Panc1 (cell line): ENCODE data around the gene ABCA1.

Experiments
- POLR2AphosphoS5 ChIP-seq: IDR thresholded peaks from 2 replicates; pipeline ENCODE4 v1.6.1; 2012; ENCODE audit warnings: mild to moderate bottlenecking, low read depth, low read length, moderate library complexity
- SIN3A ChIP-seq: IDR thresholded peaks from 2 replicates; pipeline ENCODE4 v1.6.1; 2012; ENCODE audit warnings: low read depth, mild to moderate bottlenecking, low read length, moderate library complexity, borderline replicate concordance; ENCODE audit not compliant: insufficient read depth
- TCF7L2 ChIP-seq: IDR thresholded peaks from 2 replicates; pipeline ENCODE4 v1.6.1; 2011; ENCODE audit warnings: mild to moderate bottlenecking, low read depth, low read length, inconsistent platforms
- TF ChIP-seq, protein P1 (sequence below): fragments of 450-650 bp; IDR thresholded peaks from 2 replicates; pipeline ENCODE4 v1.5.1; 2017; ENCODE audit warnings: mild to moderate bottlenecking
- TF ChIP-seq, protein P2 (sequence below), 2 experiments: IDR thresholded peaks; 2 replicates each; pipeline ENCODE4 v1.6.1; 2011 to 2012; ENCODE audit warnings: low read depth in 2 of 2, control low read depth in 1 of 2, low read length in 1 of 2, mild to moderate bottlenecking in 1 of 2, moderate library complexity in 1 of 2; ENCODE audit not compliant: insufficient read depth in 1 of 2

DNA sequence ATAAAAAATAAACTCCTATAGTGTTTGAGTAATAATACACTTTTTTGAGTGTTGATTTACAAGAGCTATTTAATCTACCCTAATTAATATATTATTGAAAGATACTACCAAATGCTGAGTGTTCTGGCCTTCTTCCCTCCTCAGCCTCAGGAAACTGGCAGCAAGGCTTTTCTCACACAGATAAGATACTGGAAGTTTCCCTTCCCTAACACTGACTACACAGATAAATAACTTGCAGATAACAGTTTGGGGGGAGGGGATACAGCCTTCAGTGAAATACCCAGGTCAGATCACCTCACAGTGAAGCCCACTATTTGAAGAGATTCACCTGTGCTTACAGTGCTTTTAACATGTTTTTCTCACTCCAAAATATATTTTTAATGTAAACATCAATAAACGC, 182.1 kb downstream of the ABCA1 start:
- TF ChIP-seq, protein P1, sequence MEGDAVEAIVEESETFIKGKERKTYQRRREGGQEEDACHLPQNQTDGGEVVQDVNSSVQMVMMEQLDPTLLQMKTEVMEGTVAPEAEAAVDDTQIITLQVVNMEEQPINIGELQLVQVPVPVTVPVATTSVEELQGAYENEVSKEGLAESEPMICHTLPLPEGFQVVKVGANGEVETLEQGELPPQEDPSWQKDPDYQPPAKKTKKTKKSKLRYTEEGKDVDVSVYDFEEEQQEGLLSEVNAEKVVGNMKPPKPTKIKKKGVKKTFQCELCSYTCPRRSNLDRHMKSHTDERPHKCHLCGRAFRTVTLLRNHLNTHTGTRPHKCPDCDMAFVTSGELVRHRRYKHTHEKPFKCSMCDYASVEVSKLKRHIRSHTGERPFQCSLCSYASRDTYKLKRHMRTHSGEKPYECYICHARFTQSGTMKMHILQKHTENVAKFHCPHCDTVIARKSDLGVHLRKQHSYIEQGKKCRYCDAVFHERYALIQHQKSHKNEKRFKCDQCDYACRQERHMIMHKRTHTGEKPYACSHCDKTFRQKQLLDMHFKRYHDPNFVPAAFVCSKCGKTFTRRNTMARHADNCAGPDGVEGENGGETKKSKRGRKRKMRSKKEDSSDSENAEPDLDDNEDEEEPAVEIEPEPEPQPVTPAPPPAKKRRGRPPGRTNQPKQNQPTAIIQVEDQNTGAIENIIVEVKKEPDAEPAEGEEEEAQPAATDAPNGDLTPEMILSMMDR, result no peak
- TF ChIP-seq, protein P2, sequence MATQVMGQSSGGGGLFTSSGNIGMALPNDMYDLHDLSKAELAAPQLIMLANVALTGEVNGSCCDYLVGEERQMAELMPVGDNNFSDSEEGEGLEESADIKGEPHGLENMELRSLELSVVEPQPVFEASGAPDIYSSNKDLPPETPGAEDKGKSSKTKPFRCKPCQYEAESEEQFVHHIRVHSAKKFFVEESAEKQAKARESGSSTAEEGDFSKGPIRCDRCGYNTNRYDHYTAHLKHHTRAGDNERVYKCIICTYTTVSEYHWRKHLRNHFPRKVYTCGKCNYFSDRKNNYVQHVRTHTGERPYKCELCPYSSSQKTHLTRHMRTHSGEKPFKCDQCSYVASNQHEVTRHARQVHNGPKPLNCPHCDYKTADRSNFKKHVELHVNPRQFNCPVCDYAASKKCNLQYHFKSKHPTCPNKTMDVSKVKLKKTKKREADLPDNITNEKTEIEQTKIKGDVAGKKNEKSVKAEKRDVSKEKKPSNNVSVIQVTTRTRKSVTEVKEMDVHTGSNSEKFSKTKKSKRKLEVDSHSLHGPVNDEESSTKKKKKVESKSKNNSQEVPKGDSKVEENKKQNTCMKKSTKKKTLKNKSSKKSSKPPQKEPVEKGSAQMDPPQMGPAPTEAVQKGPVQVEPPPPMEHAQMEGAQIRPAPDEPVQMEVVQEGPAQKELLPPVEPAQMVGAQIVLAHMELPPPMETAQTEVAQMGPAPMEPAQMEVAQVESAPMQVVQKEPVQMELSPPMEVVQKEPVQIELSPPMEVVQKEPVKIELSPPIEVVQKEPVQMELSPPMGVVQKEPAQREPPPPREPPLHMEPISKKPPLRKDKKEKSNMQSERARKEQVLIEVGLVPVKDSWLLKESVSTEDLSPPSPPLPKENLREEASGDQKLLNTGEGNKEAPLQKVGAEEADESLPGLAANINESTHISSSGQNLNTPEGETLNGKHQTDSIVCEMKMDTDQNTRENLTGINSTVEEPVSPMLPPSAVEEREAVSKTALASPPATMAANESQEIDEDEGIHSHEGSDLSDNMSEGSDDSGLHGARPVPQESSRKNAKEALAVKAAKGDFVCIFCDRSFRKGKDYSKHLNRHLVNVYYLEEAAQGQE (IDR thresholded peaks at IDR 0.05; ENCODE audit: insufficient read depth in 1 of 2, low read depth in 2 of 2, low read length in 1 of 2), result no peak
- no peak for TF ChIP-seq POLR2AphosphoS5
- TF ChIP-seq TCF7L2, result no peak
- TF ChIP-seq SIN3A, result no peak
